Breast epithelium (tissue), 3 donors: Measurements from ENCODE around the gene MRPS23.

ENCODE experiments used
- CTCF ChIP-seq, 3 donors: fragments of 450-650 bp; IDR thresholded peaks; one replicate each; pipeline ENCODE4 v1.5.1; 2016 to 2017; ENCODE audit warnings: antibody characterized with exemption in 3 of 3, mild to moderate bottlenecking in 3 of 3, moderate library complexity in 3 of 3
- POLR2A ChIP-seq: fragments of 450-650 bp; IDR thresholded peaks from one replicate; pipeline ENCODE4 v1.6.1; 2016; ENCODE audit warnings: antibody characterized with exemption, mild to moderate bottlenecking, moderate library complexity

DNA sequence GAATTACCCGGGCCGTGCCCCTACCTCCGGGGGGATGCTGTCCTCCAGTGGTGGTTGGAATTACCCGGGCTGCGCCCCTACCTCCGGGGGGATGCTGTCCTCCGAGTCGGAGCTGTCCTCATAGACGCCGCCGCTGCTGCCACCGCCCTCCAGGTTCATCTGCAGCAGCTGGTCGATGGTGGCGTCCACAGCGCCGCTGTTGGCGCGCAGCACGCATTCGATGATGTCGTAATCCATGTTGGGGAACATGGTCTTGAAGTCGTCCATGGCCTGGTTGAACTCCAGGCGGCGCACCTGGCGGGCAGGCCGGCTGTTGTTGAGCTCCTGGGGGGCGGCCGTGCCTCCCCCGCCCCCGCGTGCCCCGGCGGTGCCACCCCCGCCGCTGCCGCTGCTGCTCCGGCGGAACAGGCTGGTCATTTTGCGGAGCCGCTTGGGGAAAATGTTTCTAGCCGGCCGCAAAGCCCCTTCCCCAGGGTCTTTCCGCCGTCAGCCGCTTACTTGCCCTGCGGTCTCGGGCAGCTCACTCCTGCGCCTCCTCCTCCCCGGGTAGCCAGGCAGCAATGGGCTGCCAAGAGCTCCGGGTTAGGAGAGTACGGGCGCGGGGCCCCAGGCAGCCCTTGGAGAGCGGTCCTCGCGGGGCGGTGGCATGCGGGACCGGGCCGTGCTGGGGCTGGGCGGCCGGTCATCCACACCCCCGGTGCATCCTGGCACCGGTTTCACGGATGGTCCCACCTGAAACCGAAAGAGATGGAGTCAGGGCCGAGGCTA, 35.5 kb upstream of the MRPS23 start:
- TF ChIP-seq CTCF (IDR thresholded peaks at IDR 0.05) (no peak), POLR2A (no peak)
